HCT116 (cell line): ENCODE results near the gene VWA5B1. TPM values are rescaled to one million over a fixed set of nuclear protein-coding genes. Genes with fewer than 3 reads are reported as not detected.

Experiments used
- ATAC-seq: fragments of 200-7000 bp; cut with Tn5 transposase; 2 replicates; pipeline ENCODE4 v1.9.1; 2020; ENCODE audit warnings: mild to moderate bottlenecking, moderate library complexity
- BruUV-seq: library from RNA; stranded (reverse); fragments of 400-500 nt; replicated peaks from 2 replicates; lab custom pipeline; 2021; lab: Mats Ljungman, UMichigan
- CTCF ChIA-PET: fragments of 300-600 bp; sonication (Branson Sonifier 250); formaldehyde crosslinking; loops from one replicate; lab custom pipeline; 2021; ENCODE audit warnings: antibody characterized with exemption; lab: Charles Lee
- POLR2A ChIA-PET: fragments of 300-600, 350-600 bp; sonication (Branson Sonifier 250); formaldehyde crosslinking; loops from one replicate; lab custom pipeline; 2021; ENCODE audit warnings: antibody characterized with exemption; lab: Charles Lee
- RAD21 ChIA-PET, 2 experiments: fragments of 300-600 bp; sonication (Branson Sonifier 250); formaldehyde crosslinking; loops; one replicate each; lab custom pipeline; 2023; ENCODE audit warnings: low total read pairs in 2 of 2; ENCODE audit not compliant: uncharacterized antibody in 2 of 2, unreplicated experiment in 2 of 2, low non-redundant PET in 1 of 2; lab: Charles Lee
- DNase-seq: peaks from one replicate; pipeline ENCODE4 v3.0.0-alpha.2; 2010; ENCODE audit warnings: low read depth, low spot score
- H2AFZ ChIP-seq: fragments of 200-600 bp; shearing (Covaris generic), sonication (generic); 2 replicates; pipeline ENCODE4 v1.6.1; 2017; ENCODE audit warnings: low read depth, mixed run types, mixed read lengths, antibody characterized with exemption, low read length; ENCODE audit not compliant: poor library complexity, severe bottlenecking
- H3K27ac ChIP-seq: 2 replicates; pipeline ENCODE4 v1.5.1; 2012; ENCODE audit warnings: low read depth, low read length
- H3K27me3 ChIP-seq: fragments of 200-600 bp; sonication (generic); 2 replicates; pipeline ENCODE4 v1.6.1; 2016; ENCODE audit warnings: mixed run types, low read length, mixed read lengths; ENCODE audit not compliant: insufficient read depth
- H3K36me3 ChIP-seq, 2 experiments: fragments of 200-500 bp in 1 of 2; fragments of 200-600 bp in 1 of 2; sonication (Bioruptor generic) in 1 of 2; sonication (generic) in 1 of 2; 2 replicates each; pipeline versions ENCODE4 v1.5.1 to v1.6.1; 2014 to 2016; ENCODE audit warnings: low read length in 2 of 2, inconsistent platforms in 1 of 2, mixed read lengths in 1 of 2, mixed run types in 1 of 2; ENCODE audit not compliant: insufficient read depth in 2 of 2, control insufficient read depth in 1 of 2
- H3K4me1 ChIP-seq, 2 experiments: fragments of 200-600 bp in 1 of 2; sonication (generic) in 1 of 2; 2 replicates each; pipeline versions ENCODE4 v1.5.1 to v1.6.1; 2012 to 2017; ENCODE audit warnings: low read length in 2 of 2, inconsistent platforms in 1 of 2, mild to moderate bottlenecking in 1 of 2, mixed read lengths in 1 of 2, mixed run types in 1 of 2, moderate library complexity in 1 of 2; ENCODE audit not compliant: insufficient read depth in 2 of 2, control insufficient read depth in 1 of 2
- H3K4me2 ChIP-seq: fragments of 200-600 bp; sonication (generic); 2 replicates; pipeline ENCODE4 v1.6.1; 2017; ENCODE audit warnings: mixed run types, low read length, mixed read lengths
- H3K4me3 ChIP-seq, 2 experiments: fragments of 200-600 bp in 1 of 2; sonication (generic) in 1 of 2; replicated peaks in 1 of 2; 2 replicates each; pipeline ENCODE4 v1.5.1; 2011 to 2016; ENCODE audit warnings: low read length in 2 of 2, control low read depth in 1 of 2, low read depth in 1 of 2, mild to moderate bottlenecking in 1 of 2, mixed read lengths in 1 of 2, mixed run types in 1 of 2
- H3K79me2 ChIP-seq: fragments of 200-600 bp; sonication (generic); 2 replicates; pipeline ENCODE4 v1.6.1; 2017; ENCODE audit warnings: mild to moderate bottlenecking, mixed run types, low read length, moderate library complexity, mixed read lengths; ENCODE audit not compliant: insufficient read depth
- H3K9ac ChIP-seq: fragments of 200-600 bp; sonication (generic); 2 replicates; pipeline ENCODE4 v1.6.1; 2016; ENCODE audit warnings: low read length, mixed read lengths
- H3K9me2 ChIP-seq: fragments of 200-600 bp; sonication (generic), shearing (Covaris generic); 2 replicates; pipeline ENCODE4 v1.6.1; 2017; ENCODE audit warnings: mixed run types, mild to moderate bottlenecking, moderate library complexity; ENCODE audit not compliant: insufficient read depth
- H3K9me3 ChIP-seq, 2 experiments: fragments of 200-500 bp in 1 of 2; fragments of 200-600 bp in 1 of 2; sonication (Bioruptor generic) in 1 of 2; sonication (generic) in 1 of 2; 2 replicates each; pipeline ENCODE4 v1.6.1; 2014 to 2017; ENCODE audit warnings: low read length in 2 of 2, mixed read lengths in 2 of 2, inconsistent platforms in 1 of 2, low read depth in 1 of 2, mild to moderate bottlenecking in 1 of 2, mixed run types in 1 of 2, moderate library complexity in 1 of 2; ENCODE audit not compliant: control insufficient read depth in 1 of 2, insufficient read depth in 1 of 2
- H4K20me1 ChIP-seq: fragments of 200-600 bp; sonication (generic), shearing (Covaris generic); 2 replicates; pipeline ENCODE4 v1.6.1; 2017; ENCODE audit warnings: mixed run types, mild to moderate bottlenecking, moderate library complexity; ENCODE audit not compliant: insufficient read depth
- ELF1 ChIP-seq: IDR thresholded peaks from 2 replicates; pipeline ENCODE4 v1.6.1; 2012; ENCODE audit warnings: low read depth, borderline replicate concordance
- EZH2 ChIP-seq: fragments of 200-600 bp; sonication (generic); IDR thresholded peaks from 2 replicates; pipeline ENCODE4 v1.6.1; 2017; ENCODE audit warnings: antibody characterized with exemption, mixed run types
- POLR2A ChIP-seq: IDR thresholded peaks from 2 replicates; pipeline ENCODE4 v1.7.0; 2011; ENCODE audit warnings: borderline replicate concordance; ENCODE audit not compliant: insufficient read depth, insufficient read length; ENCODE audit errors: extremely low read depth
- SP1 ChIP-seq: IDR thresholded peaks from 2 replicates; pipeline ENCODE4 v1.6.1; 2012; ENCODE audit warnings: low read depth
- SRF ChIP-seq: IDR thresholded peaks from 2 replicates; pipeline ENCODE4 v1.6.1; 2012; ENCODE audit warnings: low read depth
- YY1 ChIP-seq: IDR thresholded peaks from 2 replicates; pipeline ENCODE4 v1.6.1; 2011; ENCODE audit warnings: low read length, low read depth, moderate library complexity, mild to moderate bottlenecking; ENCODE audit not compliant: insufficient replicate concordance; ENCODE audit errors: extremely low read depth
- ZFX ChIP-seq: fragments of 450-650 bp; IDR thresholded peaks from 2 replicates; pipeline ENCODE4 v1.6.1; 2017
- intact Hi-C: fragments of 100-400 bp; cut with micrococcal nuclease; formaldehyde crosslinking; loops from 2 replicates; pipeline ENCODE4 v1.10.0; 2022
- total RNA-seq: library from RNA; stranded (reverse); gene quantifications from one replicate; pipeline ENCODE4 v1.2.1, GENCODE V29; 2021; ENCODE audit not compliant: unreplicated experiment
- TF ChIP-seq, protein P1 (sequence below): IDR thresholded peaks from 2 replicates; pipeline ENCODE4 v1.6.1; 2012; ENCODE audit warnings: low read depth
- TF ChIP-seq, protein P2 (sequence below): IDR thresholded peaks from 2 replicates; pipeline ENCODE4 v1.6.1; 2011; ENCODE audit warnings: mild to moderate bottlenecking, low read length, moderate library complexity; ENCODE audit not compliant: insufficient replicate concordance; ENCODE audit errors: extremely low read depth
- TF ChIP-seq, protein P3 (sequence below), 3 experiments: fragments of 200-600 bp in 1 of 3; sonication (generic) in 1 of 3; IDR thresholded peaks in 2 of 3; conservative IDR thresholded peaks in 1 of 3; 2 replicates each; pipeline ENCODE4 v1.5.1; 2012 to 2017; ENCODE audit warnings: low read depth in 2 of 3, low read length in 2 of 3, antibody characterized with exemption in 1 of 3, borderline replicate concordance in 1 of 3, control low read depth in 1 of 3, mild to moderate bottlenecking in 1 of 3, mixed read lengths in 1 of 3, mixed run types in 1 of 3, moderate library complexity in 1 of 3; ENCODE audit not compliant: insufficient read depth in 1 of 3

VWA5B1 gene
- total RNA-seq, 1 experiment from 2014 or later = not detected

- H3K4me1 ChIP-seq = peaks cover 0 to 5% of the 10 kb centered on the region in 2 experiments; a peak in 1 of 4 replicates
- TF ChIP-seq, protein P1, sequence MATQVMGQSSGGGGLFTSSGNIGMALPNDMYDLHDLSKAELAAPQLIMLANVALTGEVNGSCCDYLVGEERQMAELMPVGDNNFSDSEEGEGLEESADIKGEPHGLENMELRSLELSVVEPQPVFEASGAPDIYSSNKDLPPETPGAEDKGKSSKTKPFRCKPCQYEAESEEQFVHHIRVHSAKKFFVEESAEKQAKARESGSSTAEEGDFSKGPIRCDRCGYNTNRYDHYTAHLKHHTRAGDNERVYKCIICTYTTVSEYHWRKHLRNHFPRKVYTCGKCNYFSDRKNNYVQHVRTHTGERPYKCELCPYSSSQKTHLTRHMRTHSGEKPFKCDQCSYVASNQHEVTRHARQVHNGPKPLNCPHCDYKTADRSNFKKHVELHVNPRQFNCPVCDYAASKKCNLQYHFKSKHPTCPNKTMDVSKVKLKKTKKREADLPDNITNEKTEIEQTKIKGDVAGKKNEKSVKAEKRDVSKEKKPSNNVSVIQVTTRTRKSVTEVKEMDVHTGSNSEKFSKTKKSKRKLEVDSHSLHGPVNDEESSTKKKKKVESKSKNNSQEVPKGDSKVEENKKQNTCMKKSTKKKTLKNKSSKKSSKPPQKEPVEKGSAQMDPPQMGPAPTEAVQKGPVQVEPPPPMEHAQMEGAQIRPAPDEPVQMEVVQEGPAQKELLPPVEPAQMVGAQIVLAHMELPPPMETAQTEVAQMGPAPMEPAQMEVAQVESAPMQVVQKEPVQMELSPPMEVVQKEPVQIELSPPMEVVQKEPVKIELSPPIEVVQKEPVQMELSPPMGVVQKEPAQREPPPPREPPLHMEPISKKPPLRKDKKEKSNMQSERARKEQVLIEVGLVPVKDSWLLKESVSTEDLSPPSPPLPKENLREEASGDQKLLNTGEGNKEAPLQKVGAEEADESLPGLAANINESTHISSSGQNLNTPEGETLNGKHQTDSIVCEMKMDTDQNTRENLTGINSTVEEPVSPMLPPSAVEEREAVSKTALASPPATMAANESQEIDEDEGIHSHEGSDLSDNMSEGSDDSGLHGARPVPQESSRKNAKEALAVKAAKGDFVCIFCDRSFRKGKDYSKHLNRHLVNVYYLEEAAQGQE = no peak
- TF ChIP-seq ZFX = no peak
- no peak for TF ChIP-seq SP1
- TF ChIP-seq, protein P2, sequence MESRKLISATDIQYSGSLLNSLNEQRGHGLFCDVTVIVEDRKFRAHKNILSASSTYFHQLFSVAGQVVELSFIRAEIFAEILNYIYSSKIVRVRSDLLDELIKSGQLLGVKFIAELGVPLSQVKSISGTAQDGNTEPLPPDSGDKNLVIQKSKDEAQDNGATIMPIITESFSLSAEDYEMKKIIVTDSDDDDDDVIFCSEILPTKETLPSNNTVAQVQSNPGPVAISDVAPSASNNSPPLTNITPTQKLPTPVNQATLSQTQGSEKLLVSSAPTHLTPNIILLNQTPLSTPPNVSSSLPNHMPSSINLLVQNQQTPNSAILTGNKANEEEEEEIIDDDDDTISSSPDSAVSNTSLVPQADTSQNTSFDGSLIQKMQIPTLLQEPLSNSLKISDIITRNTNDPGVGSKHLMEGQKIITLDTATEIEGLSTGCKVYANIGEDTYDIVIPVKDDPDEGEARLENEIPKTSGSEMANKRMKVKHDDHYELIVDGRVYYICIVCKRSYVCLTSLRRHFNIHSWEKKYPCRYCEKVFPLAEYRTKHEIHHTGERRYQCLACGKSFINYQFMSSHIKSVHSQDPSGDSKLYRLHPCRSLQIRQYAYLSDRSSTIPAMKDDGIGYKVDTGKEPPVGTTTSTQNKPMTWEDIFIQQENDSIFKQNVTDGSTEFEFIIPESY = no peak
- no peak for TF ChIP-seq EZH2
- TF ChIP-seq SRF = no peak
- TF ChIP-seq POLR2A = no peak
- TF ChIP-seq ELF1 = no peak
- TF ChIP-seq, protein P3, sequence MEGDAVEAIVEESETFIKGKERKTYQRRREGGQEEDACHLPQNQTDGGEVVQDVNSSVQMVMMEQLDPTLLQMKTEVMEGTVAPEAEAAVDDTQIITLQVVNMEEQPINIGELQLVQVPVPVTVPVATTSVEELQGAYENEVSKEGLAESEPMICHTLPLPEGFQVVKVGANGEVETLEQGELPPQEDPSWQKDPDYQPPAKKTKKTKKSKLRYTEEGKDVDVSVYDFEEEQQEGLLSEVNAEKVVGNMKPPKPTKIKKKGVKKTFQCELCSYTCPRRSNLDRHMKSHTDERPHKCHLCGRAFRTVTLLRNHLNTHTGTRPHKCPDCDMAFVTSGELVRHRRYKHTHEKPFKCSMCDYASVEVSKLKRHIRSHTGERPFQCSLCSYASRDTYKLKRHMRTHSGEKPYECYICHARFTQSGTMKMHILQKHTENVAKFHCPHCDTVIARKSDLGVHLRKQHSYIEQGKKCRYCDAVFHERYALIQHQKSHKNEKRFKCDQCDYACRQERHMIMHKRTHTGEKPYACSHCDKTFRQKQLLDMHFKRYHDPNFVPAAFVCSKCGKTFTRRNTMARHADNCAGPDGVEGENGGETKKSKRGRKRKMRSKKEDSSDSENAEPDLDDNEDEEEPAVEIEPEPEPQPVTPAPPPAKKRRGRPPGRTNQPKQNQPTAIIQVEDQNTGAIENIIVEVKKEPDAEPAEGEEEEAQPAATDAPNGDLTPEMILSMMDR (IDR thresholded peaks at IDR 0.05 in 2 of 3, conservative IDR thresholded peaks at IDR 0.05 in 1 of 3; ENCODE audit: borderline replicate concordance in 1 of 3, insufficient read depth in 1 of 3, low read depth in 2 of 3, low read length in 2 of 3) = no peak
- TF ChIP-seq YY1 = no peak
- H4K20me1 ChIP-seq = no peaks in the 10 kb centered on the region
- BruUV-seq = no TSS peak
- intact Hi-C loops = no loop called here
- RAD21 ChIA-PET = no interaction called here
- no peak for ATAC-seq
- no peaks in the 10 kb centered on the region for H3K27me3 ChIP-seq
- H3K36me3 ChIP-seq = no peaks in the 10 kb centered on the region
- no peaks in the 10 kb centered on the region for H3K9me3 ChIP-seq
- H3K79me2 ChIP-seq = no peaks in the 10 kb centered on the region
- H3K4me3 ChIP-seq = no peak overlapping the region
- H3K27ac ChIP-seq = no peak overlapping the region
- POLR2A ChIA-PET = no interaction called here
- H2AFZ ChIP-seq = no peak overlapping the region
- no peak overlapping the region for H3K4me2 ChIP-seq
- CTCF ChIA-PET = interaction anchor here (0.8 to 1.6 kb wide), 2 partner anchors 9 to 10 kb away, joined by 3 to 5 read pairs; no protein-coding TSS in a partner anchor
- H3K9ac ChIP-seq = no peak overlapping the region
- DNase-seq = no peak
- H3K9me2 ChIP-seq = no peaks in the 10 kb centered on the region
Observed at GRCh38 chr1:20351911-20352701, 61.4 kb downstream of the VWA5B1 start.
